Prostate gland (tissue), 2 donors: ENCODE data around the gene GLB1L. TPM values are rescaled to one million over a fixed set of nuclear protein-coding genes. Genes with fewer than 3 reads are reported as not detected.
"Not testable (repeated sequence)": the region's sequence is repeated elsewhere in the genome, so short reads cannot be mapped to it uniquely, and the experiment has no call there.

Source experiments
- DNase-seq: peaks from one replicate; pipeline ENCODE4 v3.0.0-alpha.2; 2019; ENCODE audit warnings: low spot score
- H3K27ac ChIP-seq, 2 donors: fragments of 200-600 bp; sonication (generic); 2 replicates each; pipeline ENCODE4 v1.5.1; 2017 to 2019
- H3K27me3 ChIP-seq: fragments of 200-600 bp; sonication (generic); replicated peaks from 2 replicates; pipeline ENCODE4 v1.5.1; 2019; ENCODE audit not compliant: insufficient read depth
- H3K36me3 ChIP-seq, 2 donors: fragments of 200-600 bp; sonication (generic); 1 replicate in 1 of 2; 2 replicates in 1 of 2; pipeline versions ENCODE4 v1.5.1 to v1.8.1; 2017 to 2019
- H3K4me1 ChIP-seq: fragments of 200-600 bp; sonication (generic); replicated peaks from 2 replicates; pipeline ENCODE4 v1.5.1; 2019
- H3K4me3 ChIP-seq, 2 donors: fragments of 200-600 bp; sonication (generic); 2 replicates each; pipeline ENCODE4 v1.5.1; 2017 to 2019
- H3K9me3 ChIP-seq: fragments of 200-600 bp; sonication (generic); 2 replicates; pipeline ENCODE4 v1.5.1; 2017
- POLR2A ChIP-seq: fragments of 450-650 bp; IDR thresholded peaks from one replicate; pipeline ENCODE4 v1.6.1; 2016; ENCODE audit warnings: antibody characterized with exemption, mild to moderate bottlenecking
- POLR2AphosphoS5 ChIP-seq: sonication (generic); formaldehyde crosslinking; IDR thresholded peaks from one replicate; pipeline ENCODE4 v1.6.1; 2017; ENCODE audit warnings: antibody characterized with exemption
- WGBS: methylation state at CpG from one replicate; pipeline ENCODE4 v1.1.5; 2018; 5-methylcytosine and 5-hydroxymethylcytosine counted together
- intact Hi-C: fragments of 100-400 bp; cut with DNase I; formaldehyde crosslinking; loops from one replicate; pipeline ENCODE4 v1.14.2; 2022
- total RNA-seq, 2 donors: library from RNA; depleted of rRNA; stranded (reverse); fragments of >200 nt; gene quantifications; one replicate each; pipeline ENCODE4 v1.1.0, GENCODE V29; 2016
- TF ChIP-seq, protein P1 (sequence below), 4 experiments: fragments of 200-600 bp in 2 of 4; fragments of 450-650 bp in 2 of 4; sonication (generic) in 2 of 4; IDR thresholded peaks; 1 replicate in 3 of 4; 2 replicates in 1 of 4; pipeline ENCODE4 v1.5.1; 2016 to 2019; ENCODE audit warnings: antibody characterized with exemption in 4 of 4, mild to moderate bottlenecking in 2 of 4, moderate library complexity in 2 of 4

The GLB1L gene
- total RNA-seq, 2 donors from 2014 or later = 23.1 to 25.0 TPM

DNA sequence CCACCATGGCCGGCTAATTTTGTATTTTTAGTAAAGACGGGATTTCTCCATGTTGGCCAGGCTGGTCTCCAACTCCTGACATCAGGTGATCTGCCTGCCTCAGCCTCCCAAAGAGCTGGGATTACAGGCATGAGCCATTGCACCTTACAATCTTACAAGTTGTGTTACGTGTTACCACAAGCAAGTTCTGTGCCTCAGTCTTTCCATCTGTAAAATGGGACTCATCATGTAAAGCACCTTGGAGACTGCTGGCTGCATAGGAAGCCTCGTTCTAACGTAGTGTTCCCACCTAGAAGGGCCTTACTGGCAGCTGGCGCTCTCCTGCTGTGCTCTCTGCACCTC, 43.9 kb upstream of the GLB1L start:
- WGBS = 60% methylated on average over 6 of the region's 6 CpGs
- no peak for DNase-seq
- no peak for TF ChIP-seq POLR2AphosphoS5
- TF ChIP-seq, protein P1, sequence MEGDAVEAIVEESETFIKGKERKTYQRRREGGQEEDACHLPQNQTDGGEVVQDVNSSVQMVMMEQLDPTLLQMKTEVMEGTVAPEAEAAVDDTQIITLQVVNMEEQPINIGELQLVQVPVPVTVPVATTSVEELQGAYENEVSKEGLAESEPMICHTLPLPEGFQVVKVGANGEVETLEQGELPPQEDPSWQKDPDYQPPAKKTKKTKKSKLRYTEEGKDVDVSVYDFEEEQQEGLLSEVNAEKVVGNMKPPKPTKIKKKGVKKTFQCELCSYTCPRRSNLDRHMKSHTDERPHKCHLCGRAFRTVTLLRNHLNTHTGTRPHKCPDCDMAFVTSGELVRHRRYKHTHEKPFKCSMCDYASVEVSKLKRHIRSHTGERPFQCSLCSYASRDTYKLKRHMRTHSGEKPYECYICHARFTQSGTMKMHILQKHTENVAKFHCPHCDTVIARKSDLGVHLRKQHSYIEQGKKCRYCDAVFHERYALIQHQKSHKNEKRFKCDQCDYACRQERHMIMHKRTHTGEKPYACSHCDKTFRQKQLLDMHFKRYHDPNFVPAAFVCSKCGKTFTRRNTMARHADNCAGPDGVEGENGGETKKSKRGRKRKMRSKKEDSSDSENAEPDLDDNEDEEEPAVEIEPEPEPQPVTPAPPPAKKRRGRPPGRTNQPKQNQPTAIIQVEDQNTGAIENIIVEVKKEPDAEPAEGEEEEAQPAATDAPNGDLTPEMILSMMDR (IDR thresholded peaks at IDR 0.05) = no peak
- no peak for TF ChIP-seq POLR2A
- no peak overlapping the region for H3K4me3 ChIP-seq
- peaks cover 0 to 8% of the 10 kb centered on the region in 2 donors for H3K36me3 ChIP-seq
- H3K27ac ChIP-seq = no peak overlapping the region
- no peaks in the 10 kb centered on the region for H3K27me3 ChIP-seq
- H3K9me3 ChIP-seq = no peaks in the 10 kb centered on the region
- peaks cover 9% of the 10 kb centered on the region for H3K4me1 ChIP-seq
- intact Hi-C loops = no loop called here

DNA sequence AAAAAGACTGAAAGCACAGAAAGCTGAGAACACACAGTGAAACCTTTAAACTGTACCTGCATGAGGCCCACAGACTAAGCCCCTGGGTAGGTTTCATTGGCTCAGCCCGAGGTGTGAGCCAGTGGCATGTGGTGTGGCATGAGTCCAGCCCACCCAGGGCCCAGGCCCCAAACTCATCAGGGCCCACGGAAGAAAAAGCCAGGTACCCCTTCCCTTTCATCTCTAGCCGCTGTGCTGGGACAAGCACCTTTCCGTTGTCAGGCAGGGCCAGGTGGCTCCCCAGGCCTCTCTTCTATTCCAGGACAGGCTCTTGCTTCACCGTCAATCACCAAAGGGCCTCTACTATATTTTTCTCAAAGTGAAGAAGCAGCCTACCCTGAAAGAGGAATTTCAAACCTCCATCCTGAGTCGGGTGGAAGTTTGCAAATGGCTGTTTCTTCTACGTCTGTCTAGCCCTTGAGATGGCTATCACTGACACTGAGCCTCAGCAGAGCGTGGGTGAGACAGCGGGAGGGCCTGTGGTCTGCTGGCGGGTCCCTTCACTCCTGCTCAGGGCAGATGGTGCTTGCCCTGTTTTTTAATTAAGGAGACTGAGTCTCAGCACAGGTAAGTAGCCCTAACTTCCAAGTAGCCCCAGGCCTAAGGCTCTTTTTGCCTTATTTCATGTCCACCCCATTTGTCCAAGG, 42.5 kb upstream of the GLB1L start:
- Histone ChIP-seq H3K9me3 (no peaks in the 10 kb centered on the region), H3K27me3 (no peaks in the 10 kb centered on the region), H3K36me3 (peaks cover 0 to 11% of the 10 kb centered on the region in 2 donors), H3K4me1 (peaks cover 9% of the 10 kb centered on the region), H3K4me3 (no peak overlapping the region), H3K27ac (no peak overlapping the region)
- intact Hi-C loops = no loop called here
- TF ChIP-seq POLR2AphosphoS5 (no peak), POLR2A (no peak)
- TF ChIP-seq, protein P1 (IDR thresholded peaks at IDR 0.05) = no peak
- 74% methylated on average over 10 of the region's 10 CpGs for WGBS
- DNase-seq = no peak

DNA sequence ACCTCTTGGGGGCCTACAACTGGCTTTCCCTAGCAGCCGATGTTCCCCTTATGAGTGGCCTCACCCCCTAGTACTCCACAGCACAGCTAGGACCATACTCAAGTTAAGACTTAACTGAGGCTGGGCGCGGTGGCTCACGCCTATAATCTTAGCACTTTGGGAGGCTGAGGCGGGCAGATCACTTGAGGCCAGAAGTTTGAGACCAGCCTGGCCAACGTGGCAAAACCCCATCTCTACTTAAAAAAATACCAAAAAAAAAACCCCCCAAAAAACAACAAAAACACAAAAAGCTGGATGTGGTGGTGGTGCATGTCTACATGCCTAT, 41.8 kb upstream of the GLB1L start:
- peaks cover 0 to 16% of the 10 kb centered on the region in 2 donors for H3K36me3 ChIP-seq
- H3K27me3 ChIP-seq, DNase-seq, H3K9me3 ChIP-seq, H3K4me1 ChIP-seq, H3K27ac ChIP-seq, H3K4me3 ChIP-seq, intact Hi-C loops: not testable (repeated sequence)
- WGBS = 87% methylated on average over 6 of the region's 6 CpGs

DNA sequence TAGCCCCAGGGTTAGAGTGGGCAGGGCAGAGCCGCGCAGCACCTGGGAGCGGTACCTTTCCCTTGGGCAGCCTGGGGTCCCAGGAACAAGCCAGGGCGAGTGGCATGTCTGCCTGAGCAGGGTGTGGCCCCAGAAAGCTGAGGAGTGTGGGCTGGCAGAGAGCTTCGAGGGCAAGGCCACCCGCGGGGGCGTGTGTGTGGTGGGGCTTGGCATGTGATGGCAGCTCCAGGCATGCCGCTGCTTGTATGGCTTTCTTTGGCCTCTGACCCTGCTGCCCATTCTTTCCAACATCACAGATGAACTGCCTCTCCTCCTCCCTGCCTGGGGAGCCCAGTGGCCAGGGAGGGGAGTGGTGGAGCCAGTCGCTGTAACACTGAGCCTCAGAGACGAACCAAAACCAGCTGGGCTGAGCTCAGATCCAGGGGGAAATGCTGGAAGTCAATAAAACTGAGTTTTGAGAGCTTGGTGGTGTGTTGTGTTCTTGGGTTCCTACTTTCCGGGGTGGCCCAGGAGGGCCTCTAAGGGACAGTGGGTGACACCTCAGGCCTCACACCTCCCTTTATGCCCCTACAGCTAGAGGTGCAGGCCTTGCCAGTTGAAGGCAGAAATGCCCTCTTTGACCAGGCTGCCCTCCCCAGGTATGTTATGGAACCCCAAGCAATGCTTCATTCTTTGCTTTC, 41.3 kb upstream of the GLB1L start:
- 50% methylated on average over 12 of the region's 12 CpGs for WGBS
- TF ChIP-seq POLR2AphosphoS5 (no peak), POLR2A (no peak)
- TF ChIP-seq, protein P1 (IDR thresholded peaks at IDR 0.05) = no peak
- H3K27me3 ChIP-seq = no peaks in the 10 kb centered on the region
- H3K9me3 ChIP-seq = no peaks in the 10 kb centered on the region
- intact Hi-C loops = no loop called here
- H3K36me3 ChIP-seq = peaks cover 0 to 16% of the 10 kb centered on the region in 2 donors
- H3K27ac ChIP-seq = no peak overlapping the region
- no peak for DNase-seq
- H3K4me1 ChIP-seq = peaks cover 9% of the 10 kb centered on the region
- H3K4me3 ChIP-seq = no peak overlapping the region

DNA sequence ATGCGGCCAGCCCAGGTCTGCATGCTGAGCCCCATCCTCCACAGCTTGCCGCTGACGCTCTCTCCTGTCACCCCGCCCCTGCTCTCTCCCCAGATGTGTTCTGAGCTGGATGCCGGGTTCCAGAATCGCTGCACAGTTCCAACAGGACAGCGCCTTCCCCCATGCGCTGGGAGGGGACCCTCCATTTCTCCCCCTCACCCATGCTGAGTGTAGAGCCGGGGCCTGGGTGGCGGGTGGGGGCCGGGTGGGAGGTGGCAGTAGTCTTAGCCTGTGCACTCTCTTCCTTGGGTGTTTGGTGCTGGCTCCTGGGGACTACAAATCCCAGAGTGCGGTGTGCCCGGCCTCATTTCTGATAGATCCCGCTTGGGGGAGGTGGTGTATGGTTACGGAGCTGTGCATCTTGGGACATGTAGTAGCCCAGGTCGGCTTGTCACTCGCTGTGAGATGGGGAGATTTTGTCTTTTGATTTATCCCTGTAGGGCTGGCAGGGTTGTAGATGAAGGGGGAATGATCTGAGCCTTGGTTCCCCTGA, 40.7 kb upstream of the GLB1L start:
- TF ChIP-seq POLR2AphosphoS5 = peak; percentile 45
- TF ChIP-seq, protein P1 (IDR thresholded peaks at IDR 0.05) = no peak
- Histone ChIP-seq H3K27ac (no peak overlapping the region), H3K36me3 (peaks cover 0 to 16% of the 10 kb centered on the region in 2 donors), H3K27me3 (no peaks in the 10 kb centered on the region), H3K9me3 (no peaks in the 10 kb centered on the region), H3K4me1 (peaks cover 9% of the 10 kb centered on the region), H3K4me3 (no peak overlapping the region)
- intact Hi-C loops = no loop called here
- DNase-seq = peak; percentile 66
- 54% methylated on average over 17 of the region's 17 CpGs for WGBS
